WTC11 (cell line): ENCODE results near the gene P2RY11.

Experiments used
- AFF4 ChIP-seq: sonication (generic); formaldehyde crosslinking; IDR thresholded peaks from 2 replicates; pipeline ENCODE4 v1.8.1; 2023; ENCODE audit warnings: mild to moderate bottlenecking, missing genetic modification reagents, borderline replicate concordance
- CREB1 ChIP-seq: sonication (generic); formaldehyde crosslinking; IDR thresholded peaks from 2 replicates; pipeline ENCODE4 v1.8.0; 2023; ENCODE audit warnings: mild to moderate bottlenecking, missing genetic modification reagents
- CTCF ChIP-seq: fragments of 200-600 bp; IDR thresholded peaks from 2 replicates; pipeline ENCODE4 v1.8.0; 2022; ENCODE audit warnings: antibody characterized with exemption
- E2F1 ChIP-seq: sonication (generic); formaldehyde crosslinking; IDR thresholded peaks from 2 replicates; pipeline ENCODE4 v1.8.0; 2022; ENCODE audit warnings: mild to moderate bottlenecking, missing genetic modification reagents
- JUN ChIP-seq: sonication (generic); formaldehyde crosslinking; IDR thresholded peaks from 2 replicates; pipeline ENCODE4 v1.8.0; 2023; ENCODE audit warnings: mild to moderate bottlenecking, missing genetic modification reagents
- KAT7 ChIP-seq: sonication (generic); formaldehyde crosslinking; IDR thresholded peaks from 2 replicates; pipeline ENCODE4 v1.8.1; 2023; ENCODE audit warnings: missing genetic modification reagents, mild to moderate bottlenecking, borderline replicate concordance
- MYBL2 ChIP-seq: sonication (generic); formaldehyde crosslinking; IDR thresholded peaks from 2 replicates; pipeline ENCODE4 v1.8.1; 2023; ENCODE audit warnings: mild to moderate bottlenecking, moderate library complexity, missing genetic modification reagents
- ZBTB43 ChIP-seq: sonication (generic); formaldehyde crosslinking; IDR thresholded peaks from 2 replicates; pipeline ENCODE4 v1.8.1; 2023; ENCODE audit warnings: mild to moderate bottlenecking, missing genetic modification reagents
- TF ChIP-seq, protein P1 (sequence below): sonication (generic); formaldehyde crosslinking; IDR thresholded peaks from 2 replicates; pipeline ENCODE4 v1.8.0; 2022; ENCODE audit warnings: mild to moderate bottlenecking, missing genetic modification reagents
- TF ChIP-seq, protein P2 (sequence below): fragments of 250-450 bp; sonication (Bioruptor Pico); IDR thresholded peaks from 2 replicates; pipeline ENCODE4 v2.1.2; 2022; ENCODE audit warnings: mild to moderate bottlenecking, moderate library complexity

GRCh38 chr19:10116085-10116865, 4.8 kb downstream of the P2RY11 start:
- no peak for TF ChIP-seq CTCF
- no peak for TF ChIP-seq E2F1
- no peak for TF ChIP-seq MYBL2
- no peak for TF ChIP-seq ZBTB43 (CRISPR knock-in tag)
- no peak for TF ChIP-seq KAT7 (CRISPR knock-in tag)
- TF ChIP-seq, protein P1, sequence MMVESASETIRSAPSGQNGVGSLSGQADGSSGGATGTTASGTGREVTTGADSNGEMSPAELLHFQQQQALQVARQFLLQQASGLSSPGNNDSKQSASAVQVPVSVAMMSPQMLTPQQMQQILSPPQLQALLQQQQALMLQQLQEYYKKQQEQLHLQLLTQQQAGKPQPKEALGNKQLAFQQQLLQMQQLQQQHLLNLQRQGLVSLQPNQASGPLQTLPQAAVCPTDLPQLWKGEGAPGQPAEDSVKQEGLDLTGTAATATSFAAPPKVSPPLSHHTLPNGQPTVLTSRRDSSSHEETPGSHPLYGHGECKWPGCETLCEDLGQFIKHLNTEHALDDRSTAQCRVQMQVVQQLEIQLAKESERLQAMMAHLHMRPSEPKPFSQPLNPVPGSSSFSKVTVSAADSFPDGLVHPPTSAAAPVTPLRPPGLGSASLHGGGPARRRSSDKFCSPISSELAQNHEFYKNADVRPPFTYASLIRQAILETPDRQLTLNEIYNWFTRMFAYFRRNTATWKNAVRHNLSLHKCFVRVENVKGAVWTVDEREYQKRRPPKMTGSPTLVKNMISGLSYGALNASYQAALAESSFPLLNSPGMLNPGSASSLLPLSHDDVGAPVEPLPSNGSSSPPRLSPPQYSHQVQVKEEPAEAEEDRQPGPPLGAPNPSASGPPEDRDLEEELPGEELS = no peak
- no peak for TF ChIP-seq CREB1 (CRISPR knock-in tag)
- TF ChIP-seq AFF4 (CRISPR knock-in tag) = no peak
- TF ChIP-seq, protein P2, sequence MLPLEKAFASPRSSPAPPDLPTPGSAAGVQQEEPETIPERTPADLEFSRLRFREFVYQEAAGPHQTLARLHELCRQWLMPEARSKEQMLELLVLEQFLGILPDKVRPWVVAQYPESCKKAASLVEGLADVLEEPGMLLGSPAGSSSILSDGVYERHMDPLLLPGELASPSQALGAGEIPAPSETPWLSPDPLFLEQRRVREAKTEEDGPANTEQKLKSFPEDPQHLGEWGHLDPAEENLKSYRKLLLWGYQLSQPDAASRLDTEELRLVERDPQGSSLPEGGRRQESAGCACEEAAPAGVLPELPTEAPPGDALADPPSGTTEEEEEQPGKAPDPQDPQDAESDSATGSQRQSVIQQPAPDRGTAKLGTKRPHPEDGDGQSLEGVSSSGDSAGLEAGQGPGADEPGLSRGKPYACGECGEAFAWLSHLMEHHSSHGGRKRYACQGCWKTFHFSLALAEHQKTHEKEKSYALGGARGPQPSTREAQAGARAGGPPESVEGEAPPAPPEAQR = no peak
- TF ChIP-seq JUN (CRISPR knock-in tag) = no peak
